H9 (cell line): Measurements from ENCODE around the gene LRRFIP1. TPM values are rescaled to one million over a fixed set of nuclear protein-coding genes. Genes with fewer than 3 reads are reported as not detected.

Experiments used
- DNase-seq: peaks from one replicate; pipeline ENCODE4 v3.0.0-alpha.2; 2017
- H2AFZ ChIP-seq: one replicate; pipeline ENCODE4 v1.6.1; 2013; ENCODE audit warnings: mild to moderate bottlenecking, low read length, control low read depth, moderate library complexity
- H2AK5ac ChIP-seq: 2 replicates; pipeline ENCODE4 v1.6.1; 2013; ENCODE audit warnings: low read length, control low read depth, mixed read lengths; ENCODE audit not compliant: insufficient read length
- H2BK120ac ChIP-seq: one replicate; pipeline ENCODE4 v1.6.1; 2013; ENCODE audit warnings: low read depth, mild to moderate bottlenecking, low read length, control low read depth, inconsistent platforms; ENCODE audit not compliant: poor library complexity, severe bottlenecking
- H2BK12ac ChIP-seq: 2 replicates; pipeline ENCODE4 v1.6.1; 2013; ENCODE audit warnings: low read length, control low read depth, mixed read lengths, low read depth; ENCODE audit not compliant: insufficient read length
- H2BK15ac ChIP-seq: 2 replicates; pipeline ENCODE4 v1.6.1; 2013; ENCODE audit warnings: low read depth, low read length, control low read depth
- H2BK20ac ChIP-seq: one replicate; pipeline ENCODE4 v1.6.1; 2013; ENCODE audit warnings: low read depth, mild to moderate bottlenecking, low read length, control low read depth, inconsistent platforms; ENCODE audit not compliant: poor library complexity, severe bottlenecking
- H2BK5ac ChIP-seq: 2 replicates; pipeline ENCODE4 v1.6.1; 2013; ENCODE audit warnings: low read length, control low read depth, mixed read lengths; ENCODE audit not compliant: insufficient read length
- H3K14ac ChIP-seq: 2 replicates; pipeline ENCODE4 v1.6.1; 2013; ENCODE audit warnings: low read length, control low read depth; ENCODE audit not compliant: insufficient read depth
- H3K18ac ChIP-seq: 2 replicates; pipeline ENCODE4 v1.6.1; 2013; ENCODE audit warnings: low read depth, mild to moderate bottlenecking, mixed read lengths, low read length, control low read depth; ENCODE audit not compliant: insufficient read length
- H3K23ac ChIP-seq: 2 replicates; pipeline ENCODE4 v1.6.1; 2013; ENCODE audit warnings: low read length, control low read depth, mixed read lengths, low read depth; ENCODE audit not compliant: insufficient read length
- H3K23me2 ChIP-seq: 2 replicates; pipeline ENCODE4 v1.6.1; 2013; ENCODE audit warnings: low read depth, mild to moderate bottlenecking, mixed read lengths, low read length, control low read depth; ENCODE audit not compliant: insufficient read length, poor library complexity, severe bottlenecking
- H3K27ac ChIP-seq: 2 replicates; pipeline ENCODE4 v1.5.1; 2013; ENCODE audit warnings: low read length, control low read depth, mixed read lengths, low read depth; ENCODE audit not compliant: insufficient read length
- H3K27me3 ChIP-seq: 2 replicates; pipeline ENCODE4 v1.6.1; 2013; ENCODE audit warnings: low read length, control low read depth, inconsistent platforms; ENCODE audit not compliant: insufficient read depth
- H3K4ac ChIP-seq: 2 replicates; pipeline ENCODE4 v1.6.1; 2013; ENCODE audit warnings: low read depth, mild to moderate bottlenecking, control low read depth, inconsistent platforms, low read length, moderate library complexity
- H3K4me1 ChIP-seq: 2 replicates; pipeline ENCODE4 v1.6.1; 2013; ENCODE audit warnings: low read length, control low read depth, inconsistent platforms; ENCODE audit not compliant: insufficient read depth
- H3K4me2 ChIP-seq: 2 replicates; pipeline ENCODE4 v1.6.1; 2013; ENCODE audit warnings: low read length, control low read depth, mixed read lengths; ENCODE audit not compliant: insufficient read length, insufficient read depth
- H3K56ac ChIP-seq: 2 replicates; pipeline ENCODE4 v1.6.1; 2013; ENCODE audit warnings: low read depth, mild to moderate bottlenecking, mixed read lengths, low read length, control low read depth; ENCODE audit not compliant: insufficient read length
- H3K79me1 ChIP-seq: 2 replicates; pipeline ENCODE4 v1.6.1; 2013; ENCODE audit warnings: low read depth, mild to moderate bottlenecking, moderate library complexity, low read length, control low read depth, inconsistent platforms; ENCODE audit not compliant: insufficient read depth, poor library complexity, severe bottlenecking
- H3K79me2 ChIP-seq: 2 replicates; pipeline ENCODE4 v1.6.1; 2013; ENCODE audit warnings: low read length, control low read depth, inconsistent platforms; ENCODE audit not compliant: insufficient read depth
- H3K9ac ChIP-seq: 2 replicates; pipeline ENCODE4 v1.6.1; 2013; ENCODE audit warnings: low read length, control low read depth, mixed read lengths; ENCODE audit not compliant: insufficient read length; ENCODE audit errors: extremely low read depth
- H3K9me3 ChIP-seq: one replicate; pipeline ENCODE4 v1.6.1; 2013; ENCODE audit warnings: low read depth, low read length, inconsistent platforms; ENCODE audit not compliant: control insufficient read depth
- H3T11ph ChIP-seq: one replicate; pipeline ENCODE4 v1.6.1; 2013; ENCODE audit warnings: mild to moderate bottlenecking, low read length, control low read depth, inconsistent platforms
- H4K20me1 ChIP-seq: one replicate; pipeline ENCODE4 v1.6.1; 2013; ENCODE audit not compliant: control insufficient read depth, insufficient read length, insufficient read depth
- H4K5ac ChIP-seq: 2 replicates; pipeline ENCODE4 v1.6.1; 2013; ENCODE audit warnings: low read depth, mild to moderate bottlenecking, mixed read lengths, low read length, control low read depth; ENCODE audit not compliant: insufficient read length
- H4K8ac ChIP-seq: replicated peaks from 2 replicates; pipeline ENCODE4 v1.6.1; 2013; ENCODE audit warnings: low read length, control low read depth, mixed read lengths, low read depth; ENCODE audit not compliant: insufficient read length
- H4K91ac ChIP-seq: 2 replicates; pipeline ENCODE4 v1.6.1; 2013; ENCODE audit warnings: low read depth, mild to moderate bottlenecking, moderate library complexity, mixed read lengths, low read length, control low read depth; ENCODE audit not compliant: insufficient read length
- H3K27ac Mint-ChIP-seq, 3 experiments: 2 replicates in 2 of 3; 3 replicates in 1 of 3; pipeline ENCODE4 v1.8.0; 2020 to 2021; ENCODE audit warnings: mixed read lengths in 3 of 3, mild to moderate bottlenecking in 1 of 3, moderate library complexity in 1 of 3
- H3K27me3 Mint-ChIP-seq: 2 replicates; pipeline ENCODE4 v1.8.0; 2021; ENCODE audit warnings: low read depth, mild to moderate bottlenecking, moderate library complexity, mixed read lengths
- H3K36me3 Mint-ChIP-seq, 3 experiments: 2 replicates in 2 of 3; 3 replicates in 1 of 3; pipeline ENCODE4 v1.8.0; 2020 to 2021; ENCODE audit warnings: low read depth in 3 of 3, mixed read lengths in 3 of 3; ENCODE audit not compliant: insufficient read depth in 1 of 3
- H3K4me1 Mint-ChIP-seq, 2 experiments: 2 replicates each; pipeline ENCODE4 v1.8.0; 2020; ENCODE audit warnings: mixed read lengths in 2 of 2
- H3K4me3 Mint-ChIP-seq, 2 experiments: 2 replicates in 1 of 2; 3 replicates in 1 of 2; pipeline ENCODE4 v1.8.0; 2020 to 2021; ENCODE audit warnings: mild to moderate bottlenecking in 2 of 2, mixed read lengths in 2 of 2, moderate library complexity in 1 of 2
- H3K9me3 Mint-ChIP-seq, 2 experiments: 2 replicates in 1 of 2; 3 replicates in 1 of 2; pipeline ENCODE4 v1.8.0; 2020; ENCODE audit warnings: mild to moderate bottlenecking in 2 of 2, mixed read lengths in 2 of 2, moderate library complexity in 1 of 2
- WGBS: extraction: QIAGEN DNeasy Blood & Tissue Kit; methylation state at CpG from one replicate; pipeline ENCODE4 v1.1.7; 2013; ENCODE audit warnings: missing lambda C conversion rate, low lambda C conversion rate, mixed read lengths; ENCODE audit not compliant: insufficient read length; ENCODE audit errors: extremely low coverage; 5-methylcytosine and 5-hydroxymethylcytosine counted together
- total RNA-seq: library from RNA; stranded (reverse); gene quantifications from 2 replicates; pipeline ENCODE4 v1.2.1, GENCODE V29; 2021
- TF ChIP-seq, protein P1 (sequence below): fragments of 200-600 bp; sonication (generic); conservative IDR thresholded peaks from 3 replicates; pipeline ENCODE4 v1.8.0; 2021; ENCODE audit warnings: antibody characterized with exemption, mild to moderate bottlenecking

LRRFIP1 gene
- total RNA-seq, 1 experiment from 2014 or later = 38.5 TPM

GRCh38 chr2:237738255-237738654, 110.9 kb downstream of the LRRFIP1 start:
- Histone ChIP-seq H3K4me1 (peaks cover 15% of the 10 kb centered on the region; the same call in 1 of the 2 replicates), H2BK120ac (no peak overlapping the region), H3K23me2 (no peaks in the 10 kb centered on the region), H3K27me3 (no peaks in the 10 kb centered on the region), H2BK15ac (no peak overlapping the region), H3K23ac (no peak overlapping the region), H3K18ac (no peak overlapping the region), H3K79me1 (no peaks in the 10 kb centered on the region), H3K4ac (no peak overlapping the region), H4K5ac (no peak overlapping the region), H3K79me2 (no peaks in the 10 kb centered on the region; the same call in 1 of the 2 replicates), H3T11ph (no peak overlapping the region), H2BK20ac (no peak overlapping the region), H2AFZ (no peak overlapping the region), H3K4me2 (no peak overlapping the region), H3K14ac (no peak overlapping the region), H3K56ac (no peak overlapping the region), H4K20me1 (no peaks in the 10 kb centered on the region), H4K91ac (no peak overlapping the region), H2AK5ac (no peak overlapping the region), H3K27ac (no peak overlapping the region), H3K9ac (no peak overlapping the region), H3K9me3 (no peaks in the 10 kb centered on the region), H2BK12ac (no peak overlapping the region), H4K8ac (no peak overlapping the region), H2BK5ac (no peak overlapping the region)
- peaks cover 0 to 6% (median 3%) of the 10 kb centered on the region in 3 experiments; a peak in 2 of 7 replicates for H3K36me3 Mint-ChIP-seq
- no peaks in the 10 kb centered on the region for H3K9me3 Mint-ChIP-seq
- H3K4me3 Mint-ChIP-seq = no peak overlapping the region
- DNase-seq = no peak
- no peak overlapping the region; a peak in 1 of 7 replicates for H3K27ac Mint-ChIP-seq
- no CpG with 5 or more reads among the region's 10 CpGs for WGBS
- TF ChIP-seq, protein P1, sequence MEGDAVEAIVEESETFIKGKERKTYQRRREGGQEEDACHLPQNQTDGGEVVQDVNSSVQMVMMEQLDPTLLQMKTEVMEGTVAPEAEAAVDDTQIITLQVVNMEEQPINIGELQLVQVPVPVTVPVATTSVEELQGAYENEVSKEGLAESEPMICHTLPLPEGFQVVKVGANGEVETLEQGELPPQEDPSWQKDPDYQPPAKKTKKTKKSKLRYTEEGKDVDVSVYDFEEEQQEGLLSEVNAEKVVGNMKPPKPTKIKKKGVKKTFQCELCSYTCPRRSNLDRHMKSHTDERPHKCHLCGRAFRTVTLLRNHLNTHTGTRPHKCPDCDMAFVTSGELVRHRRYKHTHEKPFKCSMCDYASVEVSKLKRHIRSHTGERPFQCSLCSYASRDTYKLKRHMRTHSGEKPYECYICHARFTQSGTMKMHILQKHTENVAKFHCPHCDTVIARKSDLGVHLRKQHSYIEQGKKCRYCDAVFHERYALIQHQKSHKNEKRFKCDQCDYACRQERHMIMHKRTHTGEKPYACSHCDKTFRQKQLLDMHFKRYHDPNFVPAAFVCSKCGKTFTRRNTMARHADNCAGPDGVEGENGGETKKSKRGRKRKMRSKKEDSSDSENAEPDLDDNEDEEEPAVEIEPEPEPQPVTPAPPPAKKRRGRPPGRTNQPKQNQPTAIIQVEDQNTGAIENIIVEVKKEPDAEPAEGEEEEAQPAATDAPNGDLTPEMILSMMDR = no peak
- no peaks in the 10 kb centered on the region for H3K27me3 Mint-ChIP-seq
- peaks cover 28 to 32% of the 10 kb centered on the region in 2 experiments for H3K4me1 Mint-ChIP-seq
